ENCODE data around the gene IL25. TPM values are rescaled to one million over a fixed set of nuclear protein-coding genes. Genes with fewer than 3 reads are reported as not detected.

IL25 gene
- total and polyA plus RNA-seq, 2 of the 13 experiments (the other 11 are each of a cell fraction or from before 2014, with no cell fraction given): not detected

DNA sequence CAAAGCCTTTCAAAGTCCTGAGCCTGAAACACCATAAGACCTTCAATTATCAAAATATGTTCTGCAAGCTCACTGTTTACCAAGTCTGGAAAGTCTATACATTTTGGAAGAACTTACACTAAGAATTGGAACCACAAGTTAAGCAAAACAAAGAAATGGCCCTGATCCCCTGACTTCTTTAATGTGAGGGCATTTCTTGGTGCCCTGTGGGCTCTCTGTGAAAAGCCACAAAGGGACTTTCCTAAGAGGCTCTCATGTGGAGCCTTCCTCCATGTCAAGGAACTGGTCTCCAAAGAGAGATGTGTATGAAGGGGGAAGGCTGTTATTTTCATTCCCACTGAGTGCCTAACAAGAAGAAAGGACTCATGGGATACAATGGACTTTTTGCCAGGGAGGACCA, 49.0 kb downstream of the IL25 start (continued):
- no peak for TF ChIP-seq TCF7L2 (IDR thresholded peaks at IDR 0.05; ENCODE audit: low read depth, low read length)
- TF ChIP-seq ZSCAN20 (CRISPR knock-in tag; IDR thresholded peaks at IDR 0.05; ENCODE audit: borderline replicate concordance): no peak
- no peak for TF ChIP-seq SAP130 (CRISPR knock-in tag; IDR thresholded peaks at IDR 0.05; ENCODE audit: low read depth)
- no peak for TF ChIP-seq ZMYM2 (CRISPR knock-in tag; IDR thresholded peaks at IDR 0.05)
- TF ChIP-seq, protein P1, sequence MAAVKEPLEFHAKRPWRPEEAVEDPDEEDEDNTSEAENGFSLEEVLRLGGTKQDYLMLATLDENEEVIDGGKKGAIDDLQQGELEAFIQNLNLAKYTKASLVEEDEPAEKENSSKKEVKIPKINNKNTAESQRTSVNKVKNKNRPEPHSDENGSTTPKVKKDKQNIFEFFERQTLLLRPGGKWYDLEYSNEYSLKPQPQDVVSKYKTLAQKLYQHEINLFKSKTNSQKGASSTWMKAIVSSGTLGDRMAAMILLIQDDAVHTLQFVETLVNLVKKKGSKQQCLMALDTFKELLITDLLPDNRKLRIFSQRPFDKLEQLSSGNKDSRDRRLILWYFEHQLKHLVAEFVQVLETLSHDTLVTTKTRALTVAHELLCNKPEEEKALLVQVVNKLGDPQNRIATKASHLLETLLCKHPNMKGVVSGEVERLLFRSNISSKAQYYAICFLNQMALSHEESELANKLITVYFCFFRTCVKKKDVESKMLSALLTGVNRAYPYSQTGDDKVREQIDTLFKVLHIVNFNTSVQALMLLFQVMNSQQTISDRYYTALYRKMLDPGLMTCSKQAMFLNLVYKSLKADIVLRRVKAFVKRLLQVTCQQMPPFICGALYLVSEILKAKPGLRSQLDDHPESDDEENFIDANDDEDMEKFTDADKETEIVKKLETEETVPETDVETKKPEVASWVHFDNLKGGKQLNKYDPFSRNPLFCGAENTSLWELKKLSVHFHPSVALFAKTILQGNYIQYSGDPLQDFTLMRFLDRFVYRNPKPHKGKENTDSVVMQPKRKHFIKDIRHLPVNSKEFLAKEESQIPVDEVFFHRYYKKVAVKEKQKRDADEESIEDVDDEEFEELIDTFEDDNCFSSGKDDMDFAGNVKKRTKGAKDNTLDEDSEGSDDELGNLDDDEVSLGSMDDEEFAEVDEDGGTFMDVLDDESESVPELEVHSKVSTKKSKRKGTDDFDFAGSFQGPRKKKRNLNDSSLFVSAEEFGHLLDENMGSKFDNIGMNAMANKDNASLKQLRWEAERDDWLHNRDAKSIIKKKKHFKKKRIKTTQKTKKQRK (IDR thresholded peaks at IDR 0.05; ENCODE audit: low read length): no peak
- no peak for TF ChIP-seq MAFK (conservative IDR thresholded peaks at IDR 0.05 in 1 of 2, IDR thresholded peaks at IDR 0.05 in 1 of 2; ENCODE audit: low read length in 2 of 2)
- no peak for TF ChIP-seq ZNF720 (CRISPR knock-in tag; IDR thresholded peaks at IDR 0.05)
- no peak for TF ChIP-seq SMC3 (IDR thresholded peaks at IDR 0.05; ENCODE audit: low read length)
- no peak for TF ChIP-seq XRCC5 (optimal IDR thresholded peaks at IDR 0.05; ENCODE audit: low read length)

DNA sequence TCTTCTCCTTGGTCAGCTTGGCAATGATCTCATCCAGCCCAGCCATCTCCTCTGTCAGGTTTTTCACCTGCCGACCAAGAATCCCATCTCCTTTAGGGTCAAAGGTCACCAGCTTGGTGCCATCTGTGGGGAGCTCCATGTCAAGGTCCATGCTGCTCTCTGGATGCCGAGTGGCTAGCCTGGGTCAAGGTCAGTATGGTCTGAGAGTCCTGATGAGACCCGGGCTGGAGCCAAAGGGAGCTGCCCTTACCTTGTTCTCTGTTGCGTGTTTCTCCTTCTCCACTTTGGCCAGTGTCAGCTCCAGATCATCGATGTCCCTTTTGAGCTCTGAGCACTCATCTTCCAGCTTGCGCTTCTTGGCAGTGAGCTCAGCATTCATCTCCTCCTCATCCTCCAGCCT, 51.0 kb downstream of the IL25 start:
- no peaks in the 10 kb centered on the region for H4K20me1 ChIP-seq (ENCODE audit: insufficient read depth, low read length)
- no peaks in the 10 kb centered on the region for H3K9me3 ChIP-seq (ENCODE audit: low read length)
- ChIA-PET CTCF (ENCODE audit: low intra/inter-chr PET ratio, low total read pairs) (no interaction called here), POLR2A (interaction anchor here (1.7 kb wide), 1 partner anchor 13 kb away, joined by 3 read pairs; no protein-coding TSS in a partner anchor)
- H3K9ac ChIP-seq (ENCODE audit: insufficient read depth, low read depth, low read length): no peak overlapping the region
- intact Hi-C loops (cut with micrococcal nuclease; ENCODE audit: unreplicated experiment) (no loop called here), in situ Hi-C loops (cut with HindIII; ENCODE audit: extremely low pct_ligation_motif_present, low pct_unique_long_range_greater_than_20kb) (no loop called here)
- BruUV-seq (replicated peaks): no TSS peak
- H3K27me3 ChIP-seq (ENCODE audit: control insufficient read depth in 1 of 2, insufficient read depth in 2 of 2, low read length in 2 of 2): peaks cover 3 to 52% of the 10 kb centered on the region in 2 experiments; a peak in 4 of 5 replicates
- WGBS (ENCODE audit: low lambda C conversion rate): 53% methylated on average over 6 of the region's 6 CpGs
- H3K4me3 ChIP-seq (replicated peaks in 1 of 3; ENCODE audit: insufficient read depth in 1 of 3, low read depth in 2 of 3, low read length in 3 of 3): no peak overlapping the region
- H2AFZ ChIP-seq (ENCODE audit: low read length): no peak overlapping the region
- ATAC-seq (no peak), FAIRE-seq (no peak), DNase-seq (ENCODE audit: low spot score) (no peak)
- H3K4me2 ChIP-seq (ENCODE audit: low read depth, low read length): no peak overlapping the region
- no peak overlapping the region for H3K27ac ChIP-seq (ENCODE audit: extremely low read length, insufficient read depth, low read length)
- H3K4me1 ChIP-seq (ENCODE audit: insufficient read depth, low read length): no peaks in the 10 kb centered on the region
- no peaks in the 10 kb centered on the region for H3K36me3 ChIP-seq (replicated peaks in 1 of 2; ENCODE audit: control insufficient read depth in 1 of 2, insufficient read depth in 2 of 2, low read length in 2 of 2)
- TF ChIP-seq ZNF232 (CRISPR knock-in tag; IDR thresholded peaks at IDR 0.05; ENCODE audit: borderline replicate concordance) (no peak), NR2F6 (IDR thresholded peaks at IDR 0.05) (peak; percentile 23; the same call in 1 of the 2 replicates), NR2F6 (CRISPR knock-in tag; IDR thresholded peaks at IDR 0.05) (no peak), RXRA (CRISPR knock-in tag; IDR thresholded peaks at IDR 0.05) (0 out of 2 replicates have a peak, but pooled peaks have one; percentile 20), NR2C2 (CRISPR knock-in tag; IDR thresholded peaks at IDR 0.05; ENCODE audit: borderline replicate concordance) (peak; percentile 35; the same call in 1 of the 2 replicates)
- H3K79me2 ChIP-seq (ENCODE audit: insufficient read depth, low read length): no peaks in the 10 kb centered on the region

Data from HepG2 (cell line).